Body of pancreas (tissue), 4 donors: ENCODE results near the gene CLECL1. TPM values are rescaled to one million over a fixed set of nuclear protein-coding genes. Genes with fewer than 3 reads are reported as not detected.
A peak's percentile ranks its signal among the peaks of the same experiment; 100 is the strongest.

ENCODE experiments used
- ATAC-seq: fragments of 150-250 bp; one replicate; pipeline ENCODE4 v1.9.1; 2016
- DNase-seq, 4 donors: peaks; one replicate each; pipeline ENCODE4 v3.0.0-alpha.2; 2019
- H3K27ac ChIP-seq, 4 donors: fragments of 200-600 bp; sonication (generic); 1 replicate in 3 of 4; 2 replicates in 1 of 4; pipeline versions ENCODE4 v1.5.1 to v1.6.1; 2016 to 2019; ENCODE audit warnings: mild to moderate bottlenecking in 1 of 4, mixed read lengths in 1 of 4, moderate library complexity in 1 of 4
- H3K27me3 ChIP-seq, 2 donors: fragments of 200-600 bp; sonication (generic); one replicate each; pipeline ENCODE4 v1.6.0; 2016; ENCODE audit warnings: mild to moderate bottlenecking in 1 of 2
- H3K36me3 ChIP-seq, 2 donors: fragments of 200-600 bp; sonication (generic); replicated peaks in 1 of 2; 2 replicates each; pipeline ENCODE4 v1.5.1; 2016; ENCODE audit warnings: low read depth in 2 of 2; ENCODE audit not compliant: insufficient read depth in 1 of 2
- H3K4me1 ChIP-seq: fragments of 200-600 bp; sonication (generic); one replicate; pipeline ENCODE4 v1.6.0; 2016
- H3K4me3 ChIP-seq, 2 donors: fragments of 200-600 bp; sonication (generic); 1 replicate in 1 of 2; 2 replicates in 1 of 2; pipeline ENCODE4 v1.5.1; 2016 to 2019
- H3K9me3 ChIP-seq, 3 donors: fragments of 200-600 bp; sonication (generic); 1 replicate in 2 of 3; 2 replicates in 1 of 3; pipeline ENCODE4 v1.5.1; 2016
- CTCF ChIP-seq, 7 experiments: fragments of 450-650 bp in 4 of 7; fragments of 200-600 bp in 3 of 7; sonication (generic) in 3 of 7; IDR thresholded peaks; one replicate each; pipeline ENCODE4 v1.5.1; 2016 to 2019; ENCODE audit warnings: antibody characterized with exemption in 7 of 7
- POLR2A ChIP-seq, 3 donors: fragments of 450-650 bp; IDR thresholded peaks; one replicate each; pipeline ENCODE4 v1.6.1; 2016; ENCODE audit warnings: antibody characterized with exemption in 3 of 3, mild to moderate bottlenecking in 2 of 3
- WGBS, 2 donors: methylation state at CpG; one replicate each; pipeline ENCODE4 v1.1.5; 2017; 5-methylcytosine and 5-hydroxymethylcytosine counted together
- intact Hi-C: fragments of 100-400 bp; cut with DNase I; formaldehyde crosslinking; loops from one replicate; pipeline ENCODE4 v1.15.1; 2023
- total RNA-seq, 2 donors: library from RNA; depleted of rRNA; stranded (reverse); fragments of >200 nt; gene quantifications; one replicate each; pipeline ENCODE4 v1.1.0, GENCODE V29; 2016

CLECL1 gene
- not detected for total RNA-seq

GRCh38 chr12:9732921-9733461 is at the start of gene CLECL1:
CLECL1 (minus strand) TSS chr12:9733097.
- DNase-seq (no peak), ATAC-seq (no peak)
- TF ChIP-seq CTCF (IDR thresholded peaks at IDR 0.05) (no peak), POLR2A (IDR thresholded peaks at IDR 0.05) (no peak)
- no peak within 1 kb of the TSS for H3K4me3 ChIP-seq
- H3K4me1 ChIP-seq: no peaks in the 10 kb centered on the region
- H3K27ac ChIP-seq: peak within 1 kb of the TSS in 1 of 4 donors; percentile 10
- intact Hi-C loops: no loop called here
- H3K9me3 ChIP-seq: no peaks in the 10 kb centered on the region
- no peaks in the 10 kb centered on the region for H3K36me3 ChIP-seq
- 64 to 72% methylated on average over 8 of the region's 8 CpGs for WGBS, 2 donors
- no peaks in the 10 kb centered on the region for H3K27me3 ChIP-seq

DNA sequence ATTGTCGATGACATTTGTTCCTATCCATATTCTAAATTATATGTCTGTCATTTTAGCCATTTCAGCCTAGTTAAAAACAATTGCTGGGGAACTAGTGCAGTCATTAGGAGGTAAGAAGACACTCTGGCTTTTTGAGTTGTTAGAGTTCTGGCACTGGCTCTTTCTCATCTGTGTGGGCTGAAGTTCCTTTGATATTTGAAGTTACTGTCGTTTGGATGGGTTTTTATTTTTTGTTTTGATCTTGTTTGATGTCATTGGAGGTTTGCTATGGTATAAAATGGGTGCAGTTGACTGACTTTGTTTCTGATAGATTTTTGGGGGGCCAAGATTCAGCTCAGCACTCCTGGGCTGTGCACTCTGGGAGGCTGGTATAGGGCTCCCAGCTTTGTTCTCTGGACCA is 48.5 kb upstream of the CLECL1 start:
- no peak overlapping the region for H3K4me3 ChIP-seq
- no peaks in the 10 kb centered on the region for H3K9me3 ChIP-seq
- no peak for TF ChIP-seq CTCF (IDR thresholded peaks at IDR 0.05)
- no peak for TF ChIP-seq POLR2A (IDR thresholded peaks at IDR 0.05)
- no peak for DNase-seq
- 76 to 82% methylated on average over 2 of the region's 2 CpGs for WGBS, 2 donors
- intact Hi-C loops: no loop called here
- no peaks in the 10 kb centered on the region for H3K36me3 ChIP-seq
- H3K4me1 ChIP-seq: no peaks in the 10 kb centered on the region
- no peaks in the 10 kb centered on the region for H3K27me3 ChIP-seq
- no peak overlapping the region for H3K27ac ChIP-seq
- ATAC-seq: no peak

GRCh38 chr12:9779209-9779608 is 46.3 kb upstream of the CLECL1 start:
- ATAC-seq (no peak), DNase-seq (no peak)
- Histone ChIP-seq H3K9me3 (no peaks in the 10 kb centered on the region), H3K4me3 (no peak overlapping the region), H3K27ac (no peak overlapping the region), H3K27me3 (no peaks in the 10 kb centered on the region), H3K4me1 (no peaks in the 10 kb centered on the region), H3K36me3 (no peaks in the 10 kb centered on the region)
- no peak for TF ChIP-seq POLR2A (IDR thresholded peaks at IDR 0.05)
- TF ChIP-seq CTCF (IDR thresholded peaks at IDR 0.05): no peak
- intact Hi-C loops: no loop called here
- WGBS, 2 donors: 65 to 67% methylated on average over 4 of the region's 4 CpGs

DNA sequence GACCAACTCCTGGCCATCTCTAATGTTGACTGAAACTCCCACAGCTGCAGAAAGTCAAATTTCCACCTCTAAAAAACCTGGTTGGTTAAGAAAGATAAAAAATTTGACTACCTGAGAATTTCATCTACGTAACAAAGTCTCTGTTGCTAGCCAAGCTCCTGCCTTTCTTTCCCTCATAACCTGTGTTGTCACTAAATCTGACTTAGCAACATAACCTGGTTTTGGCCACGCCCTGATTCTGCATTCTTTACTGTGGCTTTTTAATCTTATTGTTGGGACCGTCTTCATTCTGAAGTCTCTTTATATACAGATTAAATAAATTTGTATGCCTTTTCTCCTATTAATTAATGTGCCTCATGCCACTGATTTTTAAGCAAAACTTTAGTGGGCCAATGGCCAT is 43.9 kb upstream of the CLECL1 start:
- TF ChIP-seq POLR2A (IDR thresholded peaks at IDR 0.05): no peak
- Histone ChIP-seq H3K4me1 (no peaks in the 10 kb centered on the region), H3K36me3 (no peaks in the 10 kb centered on the region), H3K4me3 (no peak overlapping the region), H3K27me3 (no peaks in the 10 kb centered on the region), H3K9me3 (no peaks in the 10 kb centered on the region), H3K27ac (no peak overlapping the region)
- DNase-seq (no peak), ATAC-seq (no peak)
- intact Hi-C loops: no loop called here
- WGBS, 2 donors: 56 to 72% methylated on average over 3 of the region's 3 CpGs

- DNase-seq (no peak), ATAC-seq (no peak)
- 68 to 82% methylated on average over 2 of the region's 2 CpGs for WGBS, 2 donors
- Histone ChIP-seq H3K27ac (no peak overlapping the region), H3K4me3 (no peak overlapping the region), H3K9me3 (no peaks in the 10 kb centered on the region), H3K27me3 (no peaks in the 10 kb centered on the region), H3K4me1 (no peaks in the 10 kb centered on the region), H3K36me3 (no peaks in the 10 kb centered on the region)
- no peak for TF ChIP-seq POLR2A (IDR thresholded peaks at IDR 0.05)
- TF ChIP-seq CTCF (IDR thresholded peaks at IDR 0.05): no peak
- intact Hi-C loops: no loop called here
Observed at GRCh38 chr12:9773216-9773877, 40.5 kb upstream of the CLECL1 start.
